ENCODE data around the gene PLCG1. TPM values are rescaled to one million over a fixed set of nuclear protein-coding genes. Genes with fewer than 3 reads are reported as not detected.

The PLCG1 gene
- total RNA-seq, 2 donors from 2014 or later, result 185 to 255 TPM

DNA sequence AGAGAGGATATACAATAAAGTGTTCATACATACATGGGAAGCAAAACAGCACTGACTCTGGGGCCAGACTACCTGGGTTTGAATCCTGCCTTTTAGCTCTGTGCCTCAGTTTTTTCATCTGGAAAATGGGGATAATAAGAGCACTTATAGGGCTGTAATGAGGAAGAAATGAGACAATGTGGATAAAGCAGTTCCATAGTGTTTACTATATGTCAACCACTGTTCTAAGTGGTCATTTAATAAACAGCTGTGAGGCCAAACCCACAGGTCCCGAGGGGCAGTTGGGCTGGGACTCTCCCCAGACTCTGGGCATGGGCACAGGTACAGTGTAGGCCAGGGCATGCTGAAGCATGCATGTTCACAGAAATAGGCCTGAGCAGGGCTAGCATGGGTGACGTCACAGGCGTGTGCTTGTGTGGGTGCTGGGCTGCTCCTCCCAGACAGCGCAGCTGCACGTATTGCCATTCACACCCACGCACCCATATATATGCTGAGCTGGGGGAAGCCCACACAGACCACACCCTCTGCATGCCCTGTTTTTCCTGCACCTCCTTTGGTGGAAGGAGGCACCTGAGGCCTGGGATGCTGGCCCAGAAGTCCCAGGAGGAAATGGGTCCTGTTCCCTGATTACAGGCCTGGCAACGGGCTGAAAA, 3.5 kb upstream of the PLCG1 start:
- peaks cover 0 to 10% of the 10 kb centered on the region in 2 donors for H3K4me1 ChIP-seq (ENCODE audit: control insufficient read depth in 1 of 2, low read depth in 2 of 2)
- no peak overlapping the region for H3K4me3 ChIP-seq
- H3K36me3 ChIP-seq, result no peaks in the 10 kb centered on the region
- ATAC-seq (ENCODE audit: insufficient number of reproducible peaks, low FRiP score, low read depth) (no peak), DNase-seq (ENCODE audit: low spot score) (no peak)
- H3K9me3 ChIP-seq, result no peaks in the 10 kb centered on the region
- TF ChIP-seq, protein P1, sequence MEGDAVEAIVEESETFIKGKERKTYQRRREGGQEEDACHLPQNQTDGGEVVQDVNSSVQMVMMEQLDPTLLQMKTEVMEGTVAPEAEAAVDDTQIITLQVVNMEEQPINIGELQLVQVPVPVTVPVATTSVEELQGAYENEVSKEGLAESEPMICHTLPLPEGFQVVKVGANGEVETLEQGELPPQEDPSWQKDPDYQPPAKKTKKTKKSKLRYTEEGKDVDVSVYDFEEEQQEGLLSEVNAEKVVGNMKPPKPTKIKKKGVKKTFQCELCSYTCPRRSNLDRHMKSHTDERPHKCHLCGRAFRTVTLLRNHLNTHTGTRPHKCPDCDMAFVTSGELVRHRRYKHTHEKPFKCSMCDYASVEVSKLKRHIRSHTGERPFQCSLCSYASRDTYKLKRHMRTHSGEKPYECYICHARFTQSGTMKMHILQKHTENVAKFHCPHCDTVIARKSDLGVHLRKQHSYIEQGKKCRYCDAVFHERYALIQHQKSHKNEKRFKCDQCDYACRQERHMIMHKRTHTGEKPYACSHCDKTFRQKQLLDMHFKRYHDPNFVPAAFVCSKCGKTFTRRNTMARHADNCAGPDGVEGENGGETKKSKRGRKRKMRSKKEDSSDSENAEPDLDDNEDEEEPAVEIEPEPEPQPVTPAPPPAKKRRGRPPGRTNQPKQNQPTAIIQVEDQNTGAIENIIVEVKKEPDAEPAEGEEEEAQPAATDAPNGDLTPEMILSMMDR (IDR thresholded peaks at IDR 0.05), result no peak
- no peak overlapping the region for H3K27ac ChIP-seq
- no peaks in the 10 kb centered on the region for H3K27me3 ChIP-seq (replicated peaks; ENCODE audit: insufficient read depth)

DNA sequence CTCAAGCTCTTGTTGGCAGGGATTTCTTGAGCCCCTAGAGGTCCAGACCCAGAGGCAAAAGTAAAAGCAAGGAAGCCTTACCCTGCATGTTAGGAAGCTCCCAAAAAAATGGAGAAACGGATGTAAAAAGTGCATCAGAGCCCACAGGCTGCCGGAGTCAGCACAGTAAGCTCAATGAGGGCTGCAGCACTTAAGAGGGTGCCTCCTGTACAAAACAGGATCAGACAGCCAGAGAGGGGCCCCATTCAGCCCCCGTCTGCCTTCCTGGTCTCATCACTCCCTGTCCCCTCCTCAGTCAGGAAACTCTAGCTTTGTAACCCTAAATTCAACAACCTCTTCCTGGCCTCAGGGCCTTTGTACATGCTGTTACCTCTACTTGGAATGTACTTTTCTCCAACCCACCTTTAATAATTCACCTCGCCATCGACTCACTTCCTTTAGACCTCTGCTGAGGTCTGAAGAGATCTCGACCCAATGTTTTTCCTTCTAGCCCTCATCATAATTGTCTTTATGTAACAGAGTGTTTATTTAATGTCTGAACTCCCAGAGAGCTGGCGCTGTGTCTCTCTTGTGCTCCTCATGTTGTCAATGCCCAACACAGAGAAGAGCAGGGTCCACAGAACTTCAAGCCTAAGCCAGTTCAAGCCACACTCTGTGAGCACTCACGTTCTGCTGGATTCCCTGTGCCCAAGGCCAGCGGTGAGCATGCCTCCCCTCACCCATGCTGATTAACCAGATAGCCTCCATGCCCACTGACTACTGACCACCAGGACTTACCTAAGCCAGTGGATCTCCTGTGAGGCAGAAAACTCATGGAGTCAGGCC, 2.8 kb upstream of the PLCG1 start:
- H3K4me1 ChIP-seq (ENCODE audit: control insufficient read depth in 1 of 2, low read depth in 2 of 2), result peaks cover 6 to 17% of the 10 kb centered on the region in 2 donors
- no peaks in the 10 kb centered on the region for H3K27me3 ChIP-seq (replicated peaks; ENCODE audit: insufficient read depth)
- no peaks in the 10 kb centered on the region for H3K9me3 ChIP-seq
- no peaks in the 10 kb centered on the region for H3K36me3 ChIP-seq
- DNase-seq (ENCODE audit: low spot score) (no peak), ATAC-seq (ENCODE audit: insufficient number of reproducible peaks, low FRiP score, low read depth) (no peak)
- no peak overlapping the region for H3K4me3 ChIP-seq
- TF ChIP-seq, protein P1 (IDR thresholded peaks at IDR 0.05), result no peak
- H3K27ac ChIP-seq, result no peak overlapping the region

DNA sequence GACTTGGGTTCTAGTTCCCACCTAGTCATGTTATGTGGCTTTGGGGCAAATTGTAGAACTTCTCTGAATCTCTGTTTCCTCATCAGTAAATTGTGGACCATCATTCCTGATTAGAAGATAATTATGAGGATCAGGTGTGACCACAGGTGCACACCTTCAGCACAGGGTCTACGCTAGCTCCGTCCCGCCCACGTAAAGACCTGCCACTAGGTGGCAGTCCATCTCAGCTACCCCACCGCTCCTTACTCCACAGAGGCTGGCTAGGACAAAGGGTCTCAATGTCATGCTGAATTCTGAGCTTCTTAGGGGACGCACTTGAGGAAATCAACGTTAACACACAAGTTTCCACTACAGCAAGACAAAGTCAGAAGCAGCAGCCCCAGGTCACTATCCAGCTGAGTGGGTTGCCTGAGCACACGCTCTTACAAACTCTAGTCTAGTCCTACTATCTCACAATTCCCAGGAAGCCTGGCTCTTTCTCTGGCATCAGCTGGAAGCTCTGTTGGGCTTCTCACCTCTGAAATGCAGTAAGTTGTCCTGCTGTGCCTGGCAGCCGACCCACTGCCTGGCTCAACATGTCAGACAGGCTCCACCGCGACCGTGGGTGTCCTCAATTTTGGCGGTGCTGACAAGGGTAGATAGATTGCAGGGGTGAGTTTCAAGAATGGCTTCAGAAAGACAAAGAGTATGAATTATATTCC, 2.0 kb upstream of the PLCG1 start:
- Histone ChIP-seq H3K9me3 (no peaks in the 10 kb centered on the region), H3K27me3 (replicated peaks; ENCODE audit: insufficient read depth) (no peaks in the 10 kb centered on the region), H3K36me3 (no peaks in the 10 kb centered on the region), H3K27ac (no peak overlapping the region), H3K4me1 (ENCODE audit: control insufficient read depth in 1 of 2, low read depth in 2 of 2) (peaks cover 6 to 25% of the 10 kb centered on the region in 2 donors), H3K4me3 (no peak overlapping the region)
- ATAC-seq (ENCODE audit: insufficient number of reproducible peaks, low FRiP score, low read depth) (no peak), DNase-seq (ENCODE audit: low spot score) (no peak)
- TF ChIP-seq, protein P1 (IDR thresholded peaks at IDR 0.05), result peak; percentile 44

DNA sequence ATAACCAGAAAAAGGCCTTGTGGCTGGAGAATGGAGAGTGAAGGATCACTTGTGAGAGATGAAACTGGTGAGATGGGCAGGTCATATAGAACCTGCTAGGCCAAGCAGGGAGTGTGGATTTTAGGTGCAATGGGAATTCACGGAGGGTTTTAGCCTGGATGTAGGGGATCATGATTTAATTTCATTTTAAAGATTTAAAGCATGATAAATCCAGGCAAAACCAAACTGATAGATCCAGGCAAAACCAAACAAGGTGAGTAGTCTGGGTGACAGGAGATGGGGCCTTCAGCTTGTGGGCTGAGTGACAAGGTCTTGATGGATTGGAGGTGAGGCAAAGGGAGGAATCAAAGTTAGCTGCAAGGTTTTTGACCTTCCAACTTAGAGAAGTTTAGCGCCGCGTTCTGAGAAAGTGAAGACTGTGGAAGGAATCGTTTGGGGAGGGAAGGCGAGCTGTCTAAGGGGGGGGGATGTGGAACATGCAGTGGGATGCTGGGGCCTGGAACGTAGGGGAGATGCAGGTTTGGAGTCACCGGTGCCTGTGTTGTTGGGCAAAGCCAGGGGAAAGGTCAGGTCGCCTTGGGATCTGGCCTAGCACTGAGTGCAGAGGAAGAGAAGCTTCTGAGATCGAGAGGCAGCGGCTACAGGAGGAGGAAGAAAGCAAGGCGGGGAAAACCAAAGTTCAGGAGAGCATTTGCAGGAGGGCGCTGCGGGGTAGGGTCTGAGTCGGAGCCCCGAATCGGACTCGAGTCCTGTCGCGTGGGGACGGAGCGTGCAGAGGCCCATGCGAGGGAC, 1.3 kb upstream of the PLCG1 start:
- Histone ChIP-seq H3K27me3 (replicated peaks; ENCODE audit: insufficient read depth) (no peaks in the 10 kb centered on the region), H3K4me1 (ENCODE audit: control insufficient read depth in 1 of 2, low read depth in 2 of 2) (peaks cover 6 to 33% of the 10 kb centered on the region in 2 donors), H3K27ac (peak overlapping the region; percentile 92 to 94), H3K4me3 (peak overlapping the region; percentile 92), H3K9me3 (no peaks in the 10 kb centered on the region), H3K36me3 (no peaks in the 10 kb centered on the region)
- TF ChIP-seq, protein P1 (IDR thresholded peaks at IDR 0.05), result no peak
- ATAC-seq (ENCODE audit: insufficient number of reproducible peaks, low FRiP score, low read depth), result no peak
- DNase-seq (ENCODE audit: low spot score), result no peak

Measured in thoracic aorta (tissue), 2 donors.